IMR-90 (cell line): ENCODE data around the gene GUCY2C. TPM values are rescaled to one million over a fixed set of nuclear protein-coding genes. Genes with fewer than 3 reads are reported as not detected.
"Not testable (repeated sequence)": the region's sequence is repeated elsewhere in the genome, so short reads cannot be mapped to it uniquely, and the experiment has no call there.

Source experiments
- ATAC-seq: fragments of 200-7000 bp; cut with Tn5 transposase; 2 replicates; pipeline ENCODE4 v1.9.1; 2020; ENCODE audit warnings: low read depth, mild to moderate bottlenecking, moderate library complexity
- BruUV-seq: library from RNA; stranded (reverse); fragments of 400-500 nt; replicated peaks from 2 replicates; lab custom pipeline; 2021; lab: Mats Ljungman, UMichigan
- CTCF ChIA-PET: fragments of 300-600 bp; formaldehyde crosslinking; extraction: SDS; loops from one replicate; lab custom pipeline; 2021; ENCODE audit warnings: antibody characterized with exemption; lab: Yijun Ruan, JAX
- POLR2A ChIA-PET: fragments of 300-600 bp; sonication (Branson Sonifier 250); formaldehyde crosslinking; loops from one replicate; lab custom pipeline; 2022; ENCODE audit warnings: antibody characterized with exemption; ENCODE audit not compliant: unreplicated experiment; lab: Charles Lee
- DNase-seq: peaks from one replicate; pipeline ENCODE4 v3.0.0; 2013
- H2AFZ ChIP-seq: replicated peaks from 2 replicates; pipeline ENCODE3; 2013; ENCODE audit warnings: low read length, mild to moderate bottlenecking; ENCODE audit not compliant: poor library complexity
- H2AK5ac ChIP-seq: 2 replicates; pipeline ENCODE4 v1.6.1; 2013; ENCODE audit warnings: low read depth, low read length, inconsistent platforms
- H2AK9ac ChIP-seq: replicated peaks from 2 replicates; pipeline ENCODE3; 2013; ENCODE audit warnings: mild to moderate bottlenecking, low read depth, low read length, moderate library complexity; ENCODE audit not compliant: poor library complexity
- H2BK120ac ChIP-seq: 2 replicates; pipeline ENCODE4 v1.6.1; 2013; ENCODE audit warnings: low read depth, low read length, inconsistent platforms
- H2BK15ac ChIP-seq: 3 replicates; pipeline ENCODE4 v1.6.1; 2013; ENCODE audit warnings: low read depth, low read length, inconsistent platforms
- H2BK20ac ChIP-seq: 2 replicates; pipeline ENCODE4 v1.6.1; 2013; ENCODE audit warnings: low read depth, mild to moderate bottlenecking, inconsistent platforms, low read length, moderate library complexity
- H2BK5ac ChIP-seq: 2 replicates; pipeline ENCODE4 v1.6.1; 2013; ENCODE audit warnings: mild to moderate bottlenecking, low read depth, low read length, inconsistent platforms; ENCODE audit not compliant: poor library complexity, severe bottlenecking
- H3K14ac ChIP-seq: replicated peaks from 2 replicates; pipeline ENCODE4 v1.6.1; 2013; ENCODE audit warnings: low read depth, low read length, inconsistent platforms
- H3K18ac ChIP-seq: 2 replicates; pipeline ENCODE4 v1.6.1; 2013; ENCODE audit warnings: low read depth, low read length, control low read depth
- H3K23ac ChIP-seq: 2 replicates; pipeline ENCODE4 v1.6.1; 2013; ENCODE audit warnings: low read depth, low read length, inconsistent platforms
- H3K27ac ChIP-seq: 2 replicates; pipeline ENCODE4 v1.5.1; 2013; ENCODE audit warnings: mild to moderate bottlenecking, control low read depth, low read length; ENCODE audit not compliant: insufficient read depth
- H3K27me3 ChIP-seq: 2 replicates; pipeline ENCODE4 v1.6.1; 2013; ENCODE audit warnings: low read length; ENCODE audit not compliant: control insufficient read depth, insufficient read depth
- H3K36me3 ChIP-seq: 2 replicates; pipeline ENCODE4 v1.6.1; 2013; ENCODE audit warnings: low read length, mixed read lengths; ENCODE audit not compliant: control insufficient read depth, insufficient read depth
- H3K4ac ChIP-seq: 2 replicates; pipeline ENCODE4 v1.6.1; 2013; ENCODE audit warnings: low read depth, low read length, inconsistent platforms
- H3K4me1 ChIP-seq: 2 replicates; pipeline ENCODE4 v1.6.1; 2013; ENCODE audit warnings: low read length, mixed read lengths; ENCODE audit not compliant: control insufficient read depth, insufficient read depth
- H3K4me2 ChIP-seq: 2 replicates; pipeline ENCODE4 v1.6.1; 2013; ENCODE audit warnings: low read depth, mild to moderate bottlenecking, control low read depth, low read length, moderate library complexity
- H3K4me3 ChIP-seq: 2 replicates; pipeline ENCODE4 v1.5.1; 2013; ENCODE audit warnings: low read depth, mild to moderate bottlenecking, control low read depth, low read length, moderate library complexity; ENCODE audit not compliant: insufficient read depth
- H3K56ac ChIP-seq: 2 replicates; pipeline ENCODE4 v1.6.1; 2013; ENCODE audit warnings: low read length, inconsistent platforms; ENCODE audit not compliant: insufficient read depth; ENCODE audit errors: extremely low read depth
- H3K79me1 ChIP-seq, 2 experiments: 2 replicates each; pipeline ENCODE4 v1.6.1; 2013; ENCODE audit warnings: low read length in 2 of 2, inconsistent platforms in 1 of 2, low read depth in 1 of 2
- H3K9ac ChIP-seq: 2 replicates; pipeline ENCODE4 v1.6.1; 2013; ENCODE audit warnings: low read depth, low read length, control low read depth
- H3K9me1 ChIP-seq: 2 replicates; pipeline ENCODE4 v1.6.1; 2013; ENCODE audit warnings: low read length, inconsistent platforms; ENCODE audit not compliant: insufficient read depth
- H3K9me3 ChIP-seq: 2 replicates; pipeline ENCODE4 v1.6.1; 2013; ENCODE audit warnings: low read length; ENCODE audit not compliant: control insufficient read depth, insufficient read depth
- H4K20me1 ChIP-seq: 2 replicates; pipeline ENCODE4 v1.6.1; 2013; ENCODE audit warnings: low read length, inconsistent platforms; ENCODE audit not compliant: insufficient read depth
- H4K5ac ChIP-seq: 2 replicates; pipeline ENCODE4 v1.6.1; 2013; ENCODE audit warnings: mild to moderate bottlenecking, low read depth, low read length, control low read depth
- H4K8ac ChIP-seq, 2 experiments: 2 replicates each; pipeline ENCODE4 v1.6.1; 2013; ENCODE audit warnings: low read depth in 2 of 2, low read length in 2 of 2, control low read depth in 1 of 2, inconsistent platforms in 1 of 2
- H4K91ac ChIP-seq: 2 replicates; pipeline ENCODE4 v1.6.1; 2013; ENCODE audit warnings: low read depth, low read length, inconsistent platforms; ENCODE audit not compliant: insufficient read depth
- MAZ ChIP-seq: IDR thresholded peaks from 2 replicates; pipeline ENCODE4 v1.6.1; 2012; ENCODE audit warnings: low read depth, mild to moderate bottlenecking, low read length, improper control_type of control experiment, moderate library complexity, borderline replicate concordance
- RFX5 ChIP-seq: IDR thresholded peaks from 2 replicates; pipeline ENCODE4 v1.8.0; 2012; ENCODE audit warnings: low read depth, mild to moderate bottlenecking, low read length, moderate library complexity
- WGBS, 2 experiments: methylation state at CpG; one replicate each; pipeline versions ENCODE4 v1.1.5 to v1.1.7; 2013; ENCODE audit warnings: missing lambda C conversion rate in 2 of 2; ENCODE audit not compliant: insufficient read length in 1 of 2; ENCODE audit errors: extremely low coverage in 2 of 2; 5-methylcytosine and 5-hydroxymethylcytosine counted together
- dilution Hi-C: fragments of 300-500 bp; cut with HindIII; formaldehyde crosslinking; loops from one replicate; pipeline ENCODE4 v1.14.3; 2018; ENCODE audit warnings: low sequenced_read_pairs; ENCODE audit not compliant: unreplicated experiment
- in situ Hi-C: fragments of 300-500 bp; cut with MboI; formaldehyde crosslinking; loops from 3 replicates; pipeline ENCODE4 v1.14.3; 2019; ENCODE audit warnings: low sequenced_read_pairs, inconsistent platforms, mixed read lengths
- intact Hi-C: fragments of 100-400 bp; cut with micrococcal nuclease; formaldehyde crosslinking; loops from 2 replicates; pipeline ENCODE4 v1.10.0; 2022
- polyA plus RNA-seq, 3 experiments: library from polyadenylated mRNA; depleted of rRNA; stranded (reverse); fragments of >200 nt; gene quantifications; 2 replicates each; pipeline ENCODE4 v1.2.3, GENCODE V29; 2012; ENCODE audit warnings: low replicate concordance in 1 of 3
- total RNA-seq: library from RNA; depleted of rRNA; stranded (reverse); fragments of >200 nt; gene quantifications from 2 replicates; pipeline ENCODE4 v1.2.3, GENCODE V29; 2012

GUCY2C gene
- total and polyA plus RNA-seq, 2 of the 4 experiments (the other 2 are of a cell fraction), result not detected

- H2AK5ac ChIP-seq, result no peak overlapping the region
- in situ Hi-C loops, result no loop called here
- H3K27me3 ChIP-seq, result no peaks in the 10 kb centered on the region
- no peak overlapping the region for H3K4me3 ChIP-seq
- no peak for ATAC-seq
- no peak overlapping the region for H3K18ac ChIP-seq
- no peaks in the 10 kb centered on the region for H3K36me3 ChIP-seq
- H3K27ac ChIP-seq, result no peak overlapping the region
- POLR2A ChIA-PET, result no interaction called here
- dilution Hi-C loops, result no loop called here
- no peak overlapping the region for H4K5ac ChIP-seq
- H2BK20ac ChIP-seq, result no peak overlapping the region
- intact Hi-C loops, result no loop called here
- no peak overlapping the region for H2AFZ ChIP-seq
- no peak overlapping the region for H2AK9ac ChIP-seq
- H3K9ac ChIP-seq, result no peak overlapping the region
- 60% methylated on average over 1 of the region's 1 CpG; no CpG with 5 or more reads in 1 of the 2 experiments for WGBS, 2 experiments
- H4K91ac ChIP-seq, result no peak overlapping the region
- no peak overlapping the region for H2BK120ac ChIP-seq
- no peak overlapping the region for H2BK5ac ChIP-seq
- TF ChIP-seq RFX5 (no peak), MAZ (no peak)
- no peak for DNase-seq
- no peaks in the 10 kb centered on the region for H3K9me1 ChIP-seq
- H3K4ac ChIP-seq, result no peak overlapping the region
- no peaks in the 10 kb centered on the region for H3K79me1 ChIP-seq
- CTCF ChIA-PET, result no interaction called here
- no peak overlapping the region for H3K23ac ChIP-seq
- no peak overlapping the region for H3K56ac ChIP-seq
- no peaks in the 10 kb centered on the region for H4K20me1 ChIP-seq
- no peak overlapping the region for H4K8ac ChIP-seq
- H3K9me3 ChIP-seq, result no peaks in the 10 kb centered on the region
- no peak overlapping the region for H3K4me2 ChIP-seq
- no TSS peak for BruUV-seq
- no peaks in the 10 kb centered on the region for H3K4me1 ChIP-seq
- no peak overlapping the region for H3K14ac ChIP-seq
- H2BK15ac ChIP-seq, result no peak overlapping the region
These were observed 7.3 kb downstream of the GUCY2C start for GRCh38 chr12:14689144-14689543.

DNA sequence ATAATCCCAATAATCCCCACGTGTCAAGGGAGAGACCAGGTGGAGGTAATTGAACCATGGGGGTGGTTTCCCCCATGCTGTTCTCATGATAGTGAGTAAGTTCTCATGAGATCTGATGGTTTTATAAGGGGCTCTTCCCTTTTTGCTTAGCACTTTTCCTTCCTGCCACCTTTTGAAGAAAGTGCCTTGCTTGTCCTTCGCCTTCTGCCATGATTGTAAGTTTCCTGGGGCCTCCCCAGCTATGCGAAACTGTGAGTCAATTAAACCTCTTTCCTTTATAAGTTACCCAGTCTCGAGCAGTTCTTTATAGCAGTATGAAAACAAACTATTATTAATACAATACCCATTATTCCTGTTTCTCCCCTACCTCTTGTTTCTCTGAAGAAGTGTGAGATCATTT is 14.2 kb downstream of the GUCY2C start:
- H3K9me3 ChIP-seq, H2BK120ac ChIP-seq, DNase-seq, BruUV-seq, ATAC-seq, H3K4me1 ChIP-seq, H3K27ac ChIP-seq, H3K4me2 ChIP-seq, H3K18ac ChIP-seq, H3K9ac ChIP-seq, CTCF ChIA-PET, H3K9me1 ChIP-seq, H4K5ac ChIP-seq, H4K8ac ChIP-seq, H3K4me3 ChIP-seq, H2BK15ac ChIP-seq, H3K14ac ChIP-seq, H2AFZ ChIP-seq, POLR2A ChIA-PET, H3K4ac ChIP-seq, H3K56ac ChIP-seq, H2BK20ac ChIP-seq, H3K27me3 ChIP-seq, H3K36me3 ChIP-seq, H2AK9ac ChIP-seq, H4K91ac ChIP-seq, H3K23ac ChIP-seq, H2BK5ac ChIP-seq, dilution Hi-C loops, H4K20me1 ChIP-seq, H3K79me1 ChIP-seq, intact Hi-C loops, H2AK5ac ChIP-seq, in situ Hi-C loops: not testable (repeated sequence)
- no CpG with 5 or more reads among the region's 4 CpGs for WGBS, 2 experiments
